DMS79 treated with DMSO at 0.1 percent for 48 hours (cell line): ENCODE measurements around the gene MT4.
A peak's percentile ranks its signal among the peaks of the same experiment; 100 is the strongest.

Experiments
- DNase-seq: peaks from one replicate; lab custom pipeline; 2025; lab: John Stamatoyannopoulos, UW

Gene MT4

GRCh38 chr16:56564793-56565477 is at the start of gene MT4:
Gene MT4 (plus strand): TSS chr16:56565073. CDS start chr16:56565129, 56 bp downstream.
- no peak for DNase-seq

GRCh38 chr16:56515665-56516064 is 49.2 kb upstream of the MT4 start:
- DNase-seq, result no peak

- no peak for DNase-seq
Measured at GRCh38 chr16:56517206-56517605, 47.7 kb upstream of the MT4 start.

- no peak for DNase-seq
Measured at GRCh38 chr16:56518425-56518824, 46.4 kb upstream of the MT4 start.

- DNase-seq, result peak; percentile 62
Measured at GRCh38 chr16:56519459-56520250, 45.2 kb upstream of the MT4 start, which contains the start of gene BBS2. Gene BBS2 (minus strand): TSS chr16:56520024. CDS start chr16:56519862, 162 bp downstream.

- DNase-seq, result no peak
Measured at GRCh38 chr16:56520251-56520577, 44.7 kb upstream of the MT4 start.

- DNase-seq, result no peak
Measured at GRCh38 chr16:56525236-56525635, 39.6 kb upstream of the MT4 start.

- DNase-seq, result no peak
Measured at GRCh38 chr16:56530872-56531271, 34.0 kb upstream of the MT4 start.

GRCh38 chr16:56532714-56533113 is 32.2 kb upstream of the MT4 start:
- DNase-seq, result no peak

- DNase-seq, result no peak
Measured at GRCh38 chr16:56534847-56535383, 30.0 kb upstream of the MT4 start.

GRCh38 chr16:56538331-56538730 is 26.5 kb upstream of the MT4 start:
- no peak for DNase-seq

GRCh38 chr16:56539656-56540055 is 25.2 kb upstream of the MT4 start:
- DNase-seq, result no peak

- DNase-seq, result no peak
Measured at GRCh38 chr16:56542039-56542438, 22.8 kb upstream of the MT4 start.

GRCh38 chr16:56547120-56547948 is 17.5 kb upstream of the MT4 start:
- DNase-seq, result no peak

- DNase-seq, result no peak
Measured at GRCh38 chr16:56547949-56548567, 16.8 kb upstream of the MT4 start.

- DNase-seq, result no peak
Measured at GRCh38 chr16:56549161-56549560, 15.7 kb upstream of the MT4 start.

GRCh38 chr16:56549744-56550385 is 15.0 kb upstream of the MT4 start:
- DNase-seq, result no peak

- DNase-seq, result no peak
Measured at GRCh38 chr16:56551796-56552738, 12.8 kb upstream of the MT4 start.

- DNase-seq, result no peak
Measured at GRCh38 chr16:56554441-56554840, 10.4 kb upstream of the MT4 start.

- DNase-seq, result peak; percentile 11
Measured at GRCh38 chr16:56558024-56558747, 6.7 kb upstream of the MT4 start.
